Stimulated activated CD8-positive, alpha-beta memory T cell treated with anti-CD3 and anti-CD28 coated beads, Interleukin-4, amount 100 ng/mL, for 48 hours (primary cell): ENCODE measurements around the gene MCEE.
A peak's percentile ranks its signal among the peaks of the same experiment; 100 is the strongest.

ENCODE experiments used
- DNase-seq: peaks from one replicate; pipeline ENCODE4 v3.0.0-alpha.2; 2020

Gene MCEE

DNA sequence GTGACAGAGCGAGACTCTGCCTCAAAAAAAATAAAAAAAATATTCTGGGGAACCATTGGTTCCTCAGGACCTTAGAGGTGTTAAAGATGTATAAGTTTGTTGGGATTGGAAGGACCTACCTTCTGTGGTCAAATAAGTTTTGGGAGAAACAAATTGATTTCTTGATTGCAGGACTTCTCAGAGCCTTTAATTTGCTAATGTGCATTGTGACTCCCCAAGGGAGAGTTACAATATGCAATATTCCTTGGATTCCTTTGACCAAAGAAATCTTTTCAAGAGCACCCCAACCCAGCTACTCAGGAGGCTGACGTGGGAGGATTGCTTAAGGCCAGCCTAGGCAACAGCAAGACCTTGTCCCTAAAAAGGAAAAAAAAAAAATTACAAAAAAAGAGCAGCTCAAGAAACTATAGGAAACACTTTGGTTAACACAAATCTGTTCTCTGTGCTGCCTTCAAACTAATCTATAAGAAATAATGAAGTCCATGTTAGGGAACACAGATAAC lies 55.1 kb downstream of the MCEE start:
- no peak for DNase-seq

DNA sequence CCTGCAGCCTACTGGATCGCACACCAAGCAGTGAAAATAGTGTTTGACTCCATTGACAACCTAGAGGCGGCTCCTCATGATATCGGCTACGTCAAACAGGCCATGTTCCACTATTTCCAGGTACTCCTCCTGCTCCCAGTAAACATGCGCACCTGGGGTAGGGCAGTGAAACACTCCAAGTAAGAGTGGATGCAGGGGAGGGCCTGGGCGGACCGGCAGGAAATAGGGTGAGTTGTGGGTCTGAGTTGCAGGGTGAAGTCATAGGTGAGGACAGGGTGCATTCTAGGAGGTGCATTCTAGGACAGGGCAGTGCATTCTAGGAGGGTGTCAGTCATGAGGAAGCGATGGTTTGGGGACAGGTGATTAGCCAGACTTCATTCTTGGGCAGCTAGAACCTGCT lies 56.6 kb downstream of the MCEE start:
- DNase-seq = no peak

DNA sequence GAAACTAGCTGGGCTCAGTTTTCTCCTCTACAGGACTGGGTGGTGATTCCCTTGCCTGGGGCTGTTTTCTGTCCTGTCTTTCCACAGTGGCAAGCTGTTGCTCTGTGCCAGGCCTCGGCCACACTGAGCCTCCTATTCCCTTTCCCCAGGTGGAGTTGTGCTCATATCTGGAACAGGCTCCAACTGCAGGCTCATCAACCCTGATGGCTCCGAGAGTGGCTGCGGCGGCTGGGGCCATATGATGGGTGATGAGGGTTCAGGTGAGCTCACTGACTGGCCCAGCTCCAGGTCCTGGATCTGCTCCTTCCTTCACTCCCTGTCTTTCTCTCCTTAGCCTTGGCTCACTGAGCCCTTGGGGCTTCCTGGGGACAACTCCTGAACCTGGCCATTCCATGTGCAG lies 57.5 kb downstream of the MCEE start:
- no peak for DNase-seq

DNA sequence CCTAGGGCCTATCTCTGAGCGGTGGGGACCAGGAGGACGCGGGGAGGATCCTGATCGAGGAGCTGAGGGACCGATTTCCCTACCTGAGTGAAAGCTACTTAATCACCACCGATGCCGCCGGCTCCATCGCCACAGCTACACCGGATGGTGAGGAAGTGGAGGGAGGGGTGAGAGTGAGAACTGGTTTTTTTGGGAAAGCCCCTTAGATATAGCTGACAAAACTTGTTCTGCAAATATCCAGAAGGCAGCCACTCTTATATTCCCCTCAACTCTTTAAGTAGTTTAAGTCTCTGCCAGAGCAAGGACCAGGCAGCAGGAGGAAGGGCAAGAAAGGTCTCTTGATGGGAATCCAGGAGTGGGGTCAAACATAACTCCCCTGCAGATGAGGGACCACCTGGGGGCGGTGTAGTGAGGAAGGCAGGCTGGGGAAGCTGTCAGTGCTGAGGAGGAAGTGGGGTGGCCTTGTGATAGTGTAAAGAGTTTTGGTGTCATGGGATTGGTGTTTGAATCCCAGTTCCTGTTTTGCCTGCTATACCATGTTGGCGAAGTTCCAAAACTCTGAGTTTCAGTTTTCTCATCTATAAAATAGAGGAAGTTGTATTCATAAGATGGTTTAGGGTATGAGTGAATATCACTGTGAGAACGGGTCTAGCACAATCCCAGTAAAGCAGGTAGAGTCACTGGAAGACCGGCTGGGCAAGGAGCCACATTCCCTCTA lies 58.2 kb downstream of the MCEE start:
- peak; percentile 67 for DNase-seq

DNA sequence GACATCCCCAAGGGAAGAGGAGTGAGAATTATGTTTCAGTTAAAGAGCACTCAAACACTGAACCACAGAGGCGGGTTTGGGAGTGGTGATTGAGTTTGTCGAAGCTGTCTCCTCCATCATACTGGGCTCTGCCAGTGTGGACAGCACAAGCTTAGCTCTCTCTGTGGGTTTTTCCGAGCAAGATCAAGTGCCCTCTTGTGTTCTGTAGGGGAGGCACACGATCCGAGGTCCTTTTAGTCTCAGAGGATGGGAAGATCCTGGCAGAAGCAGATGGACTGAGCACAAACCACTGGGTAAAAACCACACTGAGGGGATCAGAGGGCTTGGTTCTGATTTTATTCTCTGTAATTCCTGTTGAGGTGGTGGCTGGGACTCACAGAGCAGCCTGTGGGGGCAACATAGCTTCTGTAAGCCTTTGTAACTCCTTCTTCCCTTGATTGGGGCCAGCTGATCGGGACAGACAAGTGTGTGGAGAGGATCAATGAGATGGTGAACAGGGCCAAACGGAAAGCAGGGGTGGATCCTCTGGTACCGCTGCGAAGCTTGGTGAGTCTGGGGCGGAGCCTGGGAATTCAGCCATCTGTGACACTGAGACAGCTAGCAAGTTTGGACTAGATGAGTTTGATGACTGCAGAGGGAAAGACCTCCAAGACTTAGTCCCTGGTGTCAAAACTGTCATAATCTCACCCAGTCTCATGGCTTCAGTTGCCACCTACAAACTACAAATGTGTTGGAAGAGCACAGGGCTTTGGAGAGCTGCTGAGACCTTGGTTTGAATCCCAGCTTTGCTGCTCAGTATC lies 59.5 kb downstream of the MCEE start:
- DNase-seq = no peak

DNA sequence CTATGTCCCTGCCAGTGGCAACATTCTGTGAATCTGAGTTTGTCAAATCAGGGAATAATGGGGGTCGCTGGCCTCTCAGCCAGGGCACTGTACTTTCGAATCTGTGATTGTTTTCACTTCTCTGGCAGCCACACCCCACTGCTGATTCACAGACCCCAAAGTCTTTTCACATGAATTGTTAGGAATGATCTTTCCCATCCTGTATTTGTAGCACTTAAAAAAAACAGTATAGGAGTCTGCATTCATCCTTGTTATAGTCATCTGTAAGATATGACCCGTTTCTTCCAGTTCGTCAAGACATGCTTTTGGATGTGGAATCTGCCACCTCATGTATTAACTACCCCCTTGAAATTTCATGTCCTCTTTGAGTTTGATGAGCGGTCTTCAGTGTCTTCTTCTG lies 60.7 kb downstream of the MCEE start:
- no peak for DNase-seq

DNA sequence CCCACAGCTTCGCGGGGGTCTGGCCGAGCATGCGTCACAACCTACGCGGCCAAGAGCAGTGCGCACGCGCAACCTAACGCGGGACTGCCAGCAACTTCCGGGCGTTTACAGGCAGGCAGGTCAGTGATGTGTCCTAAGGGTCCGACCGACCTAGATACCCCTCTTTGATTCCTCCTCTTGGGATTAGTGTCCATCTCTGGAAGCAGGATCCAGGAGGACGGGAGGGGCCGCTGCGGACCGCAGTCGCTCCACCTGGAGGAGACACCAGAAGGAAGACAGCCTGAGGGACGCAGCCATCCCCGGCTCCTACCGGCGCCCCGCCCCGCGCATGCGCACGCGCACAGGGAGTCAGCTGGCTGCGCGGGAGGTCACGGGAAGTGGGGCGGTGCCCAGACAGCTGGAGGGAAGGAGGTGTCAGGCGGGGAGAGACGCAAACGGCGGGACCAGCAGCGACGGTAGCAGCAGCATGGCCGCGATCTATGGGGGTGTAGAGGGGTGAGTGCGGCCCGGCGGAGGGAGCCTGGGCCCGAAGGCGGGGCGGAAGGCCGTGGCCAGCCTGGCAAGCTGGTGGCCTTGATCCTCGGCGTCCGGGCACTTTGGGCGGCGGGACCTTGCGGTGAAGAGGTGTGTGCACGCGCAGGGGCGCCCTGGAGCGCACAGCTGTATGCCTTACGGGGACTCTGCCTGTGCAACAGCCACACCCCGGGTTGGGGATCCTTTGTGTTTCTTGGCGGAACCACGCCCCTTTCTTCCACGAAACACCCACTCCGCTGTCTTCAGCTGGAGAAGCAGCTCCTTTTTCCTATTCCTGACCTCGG lies 61.6 kb downstream of the MCEE start, which contains the start of gene NAGK:
TSS of gene NAGK (plus strand) at position 431 of the 818 bp plus-strand sequence. CDS start at position 467, 36 bp downstream.
- DNase-seq = peak; percentile 96

DNA sequence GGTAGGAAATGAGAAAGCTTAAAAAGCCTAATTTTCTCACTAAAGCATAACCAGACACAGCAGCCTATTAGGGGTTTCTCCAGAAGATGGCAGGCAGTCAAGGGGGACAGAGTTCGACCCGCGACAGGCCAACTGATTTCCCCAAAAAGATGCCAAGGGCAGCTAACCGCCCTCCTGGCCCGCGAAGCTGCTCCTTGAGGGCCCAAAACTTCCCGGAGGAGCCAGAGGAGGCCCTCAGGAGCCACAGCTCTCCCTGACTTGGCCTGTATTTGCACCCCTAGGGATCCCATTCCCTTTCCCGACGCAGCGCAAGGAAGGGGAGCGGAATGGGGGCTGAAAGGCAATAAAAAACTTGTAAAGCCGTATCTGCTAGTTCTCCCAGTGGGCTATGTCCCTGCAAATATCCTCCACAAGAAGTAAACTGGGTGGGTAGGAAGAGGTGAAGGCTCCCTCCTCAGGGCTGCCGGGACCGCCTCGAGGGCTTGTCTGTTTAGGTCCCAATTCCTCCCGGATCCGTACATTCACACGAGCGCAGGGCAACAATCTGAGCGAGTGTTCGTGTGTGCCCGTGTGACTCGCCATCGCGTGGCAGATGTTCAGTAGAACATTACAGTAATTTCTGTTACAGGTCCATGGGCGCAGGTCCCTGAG lies 62.3 kb downstream of the MCEE start:
- DNase-seq = no peak

DNA sequence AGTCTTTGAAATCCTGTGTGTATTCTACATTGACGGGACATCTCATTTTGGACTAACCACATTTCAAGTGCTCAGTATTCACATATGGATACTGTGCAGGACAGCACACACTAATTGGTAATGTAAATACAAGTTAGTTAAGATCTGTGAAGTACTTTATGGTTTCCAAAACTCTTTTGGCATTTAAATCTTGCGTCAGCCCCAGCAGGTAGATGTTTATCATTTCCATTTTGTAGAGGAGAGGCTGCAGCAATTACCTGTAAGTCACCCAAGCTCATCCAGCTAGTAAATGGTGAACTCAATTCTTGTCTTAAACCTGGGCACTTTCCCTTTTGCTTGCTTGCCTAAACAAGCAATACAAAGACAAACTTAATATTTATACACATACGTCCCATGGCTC lies 63.2 kb downstream of the MCEE start:
- DNase-seq = no peak

DNA sequence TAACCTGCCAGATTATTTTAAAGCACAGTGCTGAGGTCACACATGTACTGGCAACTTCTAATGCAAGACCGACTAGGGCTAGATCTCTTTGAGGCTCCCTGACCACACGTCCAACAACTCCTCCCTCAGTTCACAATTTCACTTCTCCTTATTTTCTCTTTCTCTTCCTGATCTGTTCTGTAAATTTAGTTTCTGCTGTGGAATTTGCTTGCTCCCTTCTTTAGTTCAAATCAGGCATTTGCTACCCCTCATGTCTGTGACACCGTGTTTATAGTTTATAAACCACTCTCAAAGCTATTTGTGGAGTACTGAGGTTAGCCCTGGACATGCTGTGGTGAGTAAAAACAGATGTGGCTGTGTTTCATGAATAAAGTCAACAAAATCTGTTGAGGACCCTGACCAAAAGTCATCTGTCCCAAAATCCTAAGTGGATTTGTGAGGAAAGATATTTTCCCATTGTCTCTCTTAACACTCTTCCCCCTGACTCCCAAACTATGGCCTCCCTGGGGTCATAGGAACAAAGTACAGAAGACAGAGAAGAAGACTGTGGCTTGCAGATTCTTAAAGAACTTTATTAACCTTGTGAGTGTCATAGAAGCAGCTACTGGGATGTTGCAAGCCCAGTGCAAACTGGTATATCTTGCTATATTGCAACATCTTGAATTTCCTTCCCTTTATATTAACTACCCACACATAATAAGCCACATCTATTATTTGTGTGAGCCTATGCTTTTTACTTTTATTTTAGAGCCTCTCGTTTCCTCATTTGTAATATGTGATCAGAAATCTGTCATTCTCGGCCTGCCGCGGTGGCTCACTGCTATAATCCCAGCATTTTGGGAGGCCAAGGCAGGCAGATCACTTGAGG lies 65.0 kb downstream of the MCEE start:
- no peak for DNase-seq

DNA sequence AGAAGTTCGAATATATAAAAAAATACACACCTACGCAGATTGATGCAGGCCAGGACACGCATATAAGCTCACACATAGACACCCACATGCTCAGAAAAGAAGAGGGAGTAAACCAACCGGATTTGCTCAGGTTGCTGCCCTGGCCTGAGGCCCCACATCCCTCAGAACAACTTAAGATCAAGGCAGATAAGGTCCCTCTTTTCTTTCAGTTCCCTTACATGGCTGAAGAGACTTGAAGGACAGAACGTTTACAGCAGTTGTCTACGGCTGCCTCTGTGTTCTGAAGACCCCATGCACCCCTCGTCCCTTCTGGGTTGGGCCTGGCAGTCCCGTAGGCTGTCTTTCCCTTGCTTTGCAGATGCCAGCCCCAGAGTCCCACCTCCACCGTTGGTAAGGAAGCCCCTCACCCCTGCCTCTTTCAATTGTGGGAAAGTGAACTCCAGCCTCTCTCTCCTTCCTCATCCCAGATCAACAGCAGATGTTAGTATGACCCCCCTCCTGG lies 65.9 kb downstream of the MCEE start:
- no peak for DNase-seq

DNA sequence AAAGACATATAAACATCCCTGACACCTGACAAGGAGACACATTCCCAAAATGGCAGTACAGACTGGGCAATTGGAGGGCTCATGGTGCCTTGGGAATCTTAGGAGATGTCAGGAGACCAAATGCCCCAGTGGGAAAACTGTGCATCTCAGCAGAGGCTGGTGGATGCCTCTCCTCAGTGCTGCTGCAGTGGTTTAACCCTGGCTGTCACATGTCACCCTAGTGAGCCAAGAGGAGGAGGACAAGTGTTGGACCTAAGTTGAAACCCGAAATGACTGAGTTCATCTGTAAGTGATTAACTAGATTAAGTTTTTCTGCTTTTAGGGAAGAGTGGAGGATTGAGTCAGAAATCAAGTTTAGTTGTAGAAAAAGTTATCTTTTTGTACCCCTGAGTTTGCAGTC lies 66.8 kb downstream of the MCEE start:
- no peak for DNase-seq

DNA sequence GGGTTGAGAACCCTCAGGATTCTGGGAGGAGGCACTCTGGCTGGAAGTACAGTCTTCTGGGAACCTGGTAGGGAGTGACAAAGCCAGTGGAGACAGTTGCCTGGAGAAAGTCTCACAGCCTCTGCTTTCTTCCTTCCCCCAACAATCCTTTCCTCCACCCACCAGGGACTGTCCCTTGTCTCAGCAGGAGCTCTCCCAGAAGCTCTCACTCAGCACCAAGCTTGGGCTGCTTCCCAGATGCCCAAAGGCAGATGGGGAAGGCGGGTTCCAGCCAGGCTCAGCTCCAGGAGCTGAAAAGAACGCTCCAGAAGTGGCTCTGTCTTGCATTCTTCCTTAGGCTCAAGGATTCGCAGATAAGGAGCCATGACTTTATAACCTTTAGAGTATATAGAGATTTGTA lies 69.2 kb downstream of the MCEE start:
- DNase-seq = no peak

DNA sequence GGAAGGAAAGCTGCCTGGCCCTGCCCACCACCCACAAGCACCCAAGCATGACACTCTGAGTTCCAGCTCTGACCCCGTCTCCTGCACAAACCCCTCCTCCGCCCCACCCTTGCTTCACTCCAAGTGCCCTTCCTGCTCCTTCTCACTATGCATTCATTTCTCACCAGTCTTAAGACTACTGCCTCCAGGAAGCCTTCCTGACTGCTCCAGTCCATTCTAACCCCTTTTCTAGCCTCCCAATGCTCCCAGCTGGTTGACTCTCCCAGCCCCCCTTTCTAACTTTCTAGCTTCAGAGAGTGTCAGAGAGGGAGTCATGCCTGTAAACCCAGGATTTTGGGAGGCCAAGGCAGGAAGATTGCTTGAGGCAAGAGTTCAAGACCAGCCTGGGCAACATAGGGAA lies 69.8 kb downstream of the MCEE start:
- DNase-seq = no peak
